ENCODE results near the gene RTKN.
"Not testable (repeated sequence)": the region's sequence is repeated elsewhere in the genome, so short reads cannot be mapped to it uniquely, and the experiment has no call there.

The RTKN gene

GRCh38 chr2:74460187-74460586 lies 18.4 kb upstream of the RTKN start:
- DNase-seq (ENCODE audit: low read depth) = not testable (repeated sequence)

DNA sequence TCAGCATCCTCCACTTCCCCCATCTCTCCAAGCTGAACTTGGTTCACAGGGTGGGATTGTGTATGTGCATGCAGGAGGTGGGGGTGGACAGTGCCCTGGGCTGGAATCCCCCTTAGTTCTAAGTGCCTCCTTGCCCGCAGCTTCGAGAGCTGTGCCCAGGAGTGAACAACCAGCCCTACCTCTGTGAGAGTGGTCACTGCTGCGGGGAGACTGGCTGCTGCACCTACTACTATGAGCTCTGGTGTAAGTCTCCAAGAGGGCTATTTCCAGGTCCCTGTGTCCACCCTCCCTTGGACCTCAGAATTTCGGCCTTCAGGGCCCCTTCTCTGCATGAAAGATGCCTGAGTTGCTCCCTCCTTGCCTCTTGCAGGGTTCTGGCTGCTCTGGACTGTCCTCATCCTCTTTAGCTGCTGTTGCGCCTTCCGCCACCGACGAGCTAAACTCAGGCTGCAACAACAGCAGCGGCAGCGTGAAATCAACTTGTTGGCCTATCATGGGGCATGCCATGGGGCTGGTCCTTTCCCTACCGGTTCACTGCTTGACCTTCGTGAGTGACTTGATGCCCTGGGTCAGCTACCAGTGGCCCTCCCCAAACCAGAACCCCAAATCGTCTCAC lies 17.9 kb upstream of the RTKN start:
- not testable (repeated sequence) for DNase-seq (ENCODE audit: low read depth)

DNA sequence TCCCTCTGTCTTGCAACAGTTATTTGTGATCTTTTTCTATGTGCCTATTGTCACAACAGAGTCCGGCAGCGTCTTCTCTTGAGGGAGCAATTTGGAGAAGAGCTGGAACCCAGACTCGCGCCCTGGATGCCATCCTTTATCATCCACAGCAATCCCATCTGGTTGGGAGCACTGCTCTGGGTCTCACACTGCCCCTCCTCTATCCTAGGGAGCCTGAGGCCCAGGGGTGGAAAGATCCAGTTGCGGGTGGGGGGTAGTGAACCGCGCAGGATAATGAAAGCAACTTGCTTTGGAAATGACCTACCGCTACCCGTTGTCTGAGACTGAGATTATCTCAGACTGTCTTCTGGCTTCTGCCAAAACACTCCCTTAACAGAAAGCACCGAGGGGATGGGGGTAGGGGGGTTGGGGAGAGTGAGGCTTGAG lies 17.2 kb upstream of the RTKN start:
- DNase-seq (ENCODE audit: low read depth) = no peak

DNA sequence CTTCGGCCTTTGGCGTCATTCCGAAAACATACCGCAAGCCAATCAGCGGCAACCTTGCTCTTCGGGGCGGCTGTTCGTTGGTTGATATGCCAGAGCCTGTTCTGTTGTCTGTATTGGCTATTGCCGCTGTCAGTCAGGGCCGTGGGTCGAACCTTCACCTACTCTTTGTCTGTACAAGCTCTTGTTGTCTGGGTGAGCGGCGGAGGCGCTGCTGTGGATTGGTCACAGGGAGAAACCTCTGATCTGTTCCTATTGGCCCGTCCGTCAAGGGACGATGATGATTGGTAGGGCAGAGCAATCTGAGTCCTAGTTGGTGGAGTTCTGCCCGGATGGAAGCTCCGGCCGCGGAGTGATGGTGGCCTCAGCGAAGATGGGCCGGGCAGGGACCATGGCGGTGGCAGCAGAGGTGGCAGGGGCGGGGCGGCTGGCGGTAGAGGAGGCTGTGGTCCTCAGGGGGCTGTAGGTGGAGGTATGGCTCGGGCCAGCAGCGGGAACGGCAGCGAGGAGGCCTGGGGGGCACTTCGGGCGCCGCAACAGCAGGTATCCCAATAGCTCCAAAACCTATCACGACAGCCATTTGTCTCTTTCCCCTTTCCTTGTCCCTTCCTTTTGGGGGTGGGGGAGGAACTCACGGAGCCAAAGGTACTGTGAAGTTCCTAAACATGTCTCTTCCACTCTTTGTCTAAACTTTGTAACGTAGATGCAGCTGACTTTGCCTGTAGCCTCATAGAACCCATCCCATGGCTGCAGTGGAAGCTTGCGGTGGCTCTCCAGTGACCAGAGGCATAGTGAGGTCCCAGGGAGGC lies 16.6 kb upstream of the RTKN start, which contains the start of gene WBP1:
Gene WBP1 (plus strand): TSS at position 307 of the 806 bp plus-strand sequence. CDS start 165 bp downstream, at position 472.
- peak; percentile 96 for DNase-seq (ENCODE audit: low read depth)

GRCh38 chr2:74457549-74458131 lies 15.9 kb upstream of the RTKN start:
- peak; percentile 83 for DNase-seq (ENCODE audit: low read depth)

DNA sequence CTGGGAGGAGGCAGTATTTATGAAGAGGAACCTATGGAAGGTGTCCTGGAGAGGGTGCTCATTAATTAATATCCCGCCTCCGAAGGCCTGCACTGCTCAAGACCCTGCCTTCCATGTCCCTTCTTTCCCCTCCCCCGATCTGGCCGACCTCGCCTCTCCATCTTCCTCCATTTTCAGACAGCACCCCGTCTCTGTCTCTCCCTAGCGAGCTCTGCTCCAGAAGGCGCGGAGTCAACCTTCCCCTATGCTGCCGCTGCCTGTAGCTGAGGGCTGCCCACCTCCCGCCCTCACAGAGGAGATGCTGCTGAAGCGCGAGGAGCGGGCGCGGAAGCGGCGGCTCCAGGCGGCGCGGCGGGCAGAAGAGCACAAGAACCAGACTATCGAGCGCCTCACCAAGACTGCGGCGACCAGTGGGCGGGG lies 15.4 kb upstream of the RTKN start:
- no peak for DNase-seq (ENCODE audit: low read depth)

GRCh38 chr2:74454654-74455511 lies 13.1 kb upstream of the RTKN start, which contains the start of gene INO80B:
TSS of gene INO80B (plus strand) at chr2:74455087. CDS start at chr2:74455117, 30 bp downstream.
- DNase-seq (ENCODE audit: low read depth) = peak; percentile 95

DNA sequence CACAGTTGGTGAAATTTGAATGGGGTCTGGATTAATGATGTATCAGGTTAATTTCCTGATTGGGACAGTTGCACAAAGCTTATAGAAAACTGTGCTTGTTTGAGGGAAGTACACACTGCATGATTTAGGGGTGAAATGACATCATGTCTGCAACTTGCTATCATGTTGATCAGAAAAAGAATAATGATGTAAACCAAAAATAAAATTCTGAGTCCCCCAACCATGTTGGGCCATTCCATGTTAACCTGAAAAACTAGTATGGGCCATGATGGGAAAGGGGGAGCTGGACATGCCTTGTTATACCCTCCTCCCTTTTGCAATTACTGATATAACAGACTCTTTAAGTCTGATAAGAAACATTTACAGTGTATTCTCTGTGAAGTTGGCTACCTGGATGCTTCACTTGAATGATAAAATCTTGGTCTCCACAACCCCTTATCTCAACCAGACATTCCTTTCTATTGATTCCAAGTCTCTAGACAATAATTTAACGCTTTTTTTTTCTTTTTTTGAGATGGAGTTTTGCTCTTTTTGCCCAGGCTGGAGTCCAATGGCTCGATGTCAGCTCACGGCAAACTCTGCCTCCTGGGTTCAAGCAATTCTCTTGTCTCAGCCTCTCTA lies 8.9 kb upstream of the RTKN start:
- no peak for DNase-seq (ENCODE audit: low read depth)

GRCh38 chr2:74448771-74449170 lies 7.0 kb upstream of the RTKN start:
- DNase-seq (ENCODE audit: low read depth) = no peak

GRCh38 chr2:74447230-74447999 lies 5.7 kb upstream of the RTKN start:
- no peak for DNase-seq (ENCODE audit: low read depth)

DNA sequence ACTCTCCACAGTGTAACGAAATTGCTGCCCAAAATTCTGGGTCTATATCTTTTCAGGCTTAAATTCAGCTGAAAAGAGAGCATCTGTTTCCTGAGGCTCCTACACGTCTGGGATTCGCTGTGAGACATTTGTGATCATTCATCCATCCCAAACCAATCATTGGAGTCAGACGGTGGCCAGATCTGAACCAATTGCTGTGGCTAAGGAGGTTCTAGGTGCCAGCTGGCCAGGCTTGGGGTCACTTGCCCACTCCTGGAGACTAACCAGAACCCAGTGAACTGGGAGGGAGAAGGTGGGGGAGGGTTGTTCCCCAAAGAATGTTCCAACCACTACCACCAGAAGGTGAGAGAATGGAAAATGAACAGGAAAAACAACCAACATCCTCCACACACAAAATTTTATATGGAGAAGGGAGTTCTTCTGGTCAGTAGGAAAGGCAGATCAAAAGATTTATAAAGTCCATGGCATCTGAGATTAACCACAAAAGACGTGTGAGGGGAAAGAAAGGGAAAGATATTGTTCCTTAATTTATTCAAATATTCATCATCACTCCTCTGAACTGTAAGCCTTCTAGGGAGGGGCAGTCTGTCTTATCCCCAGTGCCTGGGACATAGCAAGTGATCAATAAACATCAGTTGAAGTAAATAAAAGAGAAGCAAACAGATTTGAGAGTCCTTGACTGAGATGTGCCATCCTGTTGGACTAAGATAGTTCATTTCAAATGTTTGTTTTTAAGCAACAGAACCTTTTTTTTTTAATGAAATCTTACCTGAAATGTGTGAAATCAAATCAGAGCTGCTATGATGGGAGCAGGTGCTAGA lies 3.0 kb upstream of the RTKN start:
- no peak for DNase-seq (ENCODE audit: low read depth)

DNA sequence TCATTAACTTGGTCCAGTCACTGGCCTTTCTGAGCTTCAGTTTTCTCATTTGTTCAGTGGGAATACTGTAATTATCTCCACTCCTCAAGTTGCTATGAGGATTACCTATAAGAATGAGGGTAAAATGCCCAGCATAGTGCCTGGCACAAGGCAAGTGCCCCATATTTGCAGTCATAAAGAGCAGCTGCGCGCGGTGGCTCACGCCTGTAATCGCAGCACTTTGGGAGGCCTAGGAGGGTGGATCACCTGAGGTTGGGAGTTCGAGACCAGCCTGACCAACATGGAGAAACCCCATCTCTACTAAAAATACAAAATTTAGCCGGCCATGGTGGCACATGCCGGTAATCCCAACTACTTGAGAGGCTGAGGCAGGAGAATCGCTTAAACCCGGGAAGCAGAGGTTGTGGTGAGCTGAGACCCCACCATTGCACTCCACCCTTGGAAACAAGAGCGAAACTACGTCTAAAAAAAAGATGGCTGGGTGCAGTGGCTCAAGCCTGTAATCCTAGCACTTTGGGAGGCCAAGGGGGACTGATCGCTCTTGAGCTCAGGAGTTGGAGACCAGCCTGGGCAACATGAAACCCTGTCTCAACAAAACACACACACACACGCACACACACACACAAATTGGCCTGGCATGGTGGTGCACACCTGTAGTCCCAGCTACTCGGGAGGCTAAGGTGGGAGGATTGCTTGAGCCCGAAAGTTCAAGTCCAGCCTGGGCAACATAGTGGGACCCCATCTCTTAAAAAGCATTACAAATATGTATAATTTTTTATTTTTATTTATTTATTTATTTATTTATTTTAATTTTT lies 953 bp upstream of the RTKN start:
- not testable (repeated sequence) for DNase-seq (ENCODE audit: low read depth)

DNA sequence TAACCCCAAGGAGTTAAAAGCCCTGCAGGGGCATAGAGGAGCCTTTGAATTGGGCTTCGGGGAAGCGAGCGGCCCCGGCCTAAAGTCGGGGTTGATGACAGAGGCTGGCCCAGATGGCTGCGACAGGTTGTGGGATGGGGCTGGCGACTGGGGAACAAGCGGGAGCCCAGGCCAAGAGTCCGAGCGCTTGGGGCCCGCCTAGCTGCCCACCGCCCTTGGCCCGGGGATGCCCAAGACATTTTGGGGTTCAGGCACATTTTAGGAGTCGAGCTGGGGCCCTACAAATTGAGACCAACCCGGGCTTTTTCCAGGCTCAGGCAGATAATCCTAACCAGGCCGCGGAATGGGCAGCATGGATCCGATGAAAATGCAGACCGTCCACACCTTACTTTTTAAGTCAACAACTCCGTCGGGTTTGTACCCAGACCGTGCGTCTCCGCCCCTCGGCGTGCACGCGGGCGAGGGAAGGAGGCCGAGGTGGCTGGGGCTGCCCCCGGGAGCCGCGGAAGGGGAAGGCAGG lies 507 bp downstream of the RTKN start:
- DNase-seq (ENCODE audit: low read depth) = no peak

- DNase-seq (ENCODE audit: low read depth) = no peak
Measured at GRCh38 chr2:74440378-74441169, 1.2 kb downstream of the RTKN start.

GRCh38 chr2:74439803-74440377 lies 1.8 kb downstream of the RTKN start:
- no peak for DNase-seq (ENCODE audit: low read depth)

DNA sequence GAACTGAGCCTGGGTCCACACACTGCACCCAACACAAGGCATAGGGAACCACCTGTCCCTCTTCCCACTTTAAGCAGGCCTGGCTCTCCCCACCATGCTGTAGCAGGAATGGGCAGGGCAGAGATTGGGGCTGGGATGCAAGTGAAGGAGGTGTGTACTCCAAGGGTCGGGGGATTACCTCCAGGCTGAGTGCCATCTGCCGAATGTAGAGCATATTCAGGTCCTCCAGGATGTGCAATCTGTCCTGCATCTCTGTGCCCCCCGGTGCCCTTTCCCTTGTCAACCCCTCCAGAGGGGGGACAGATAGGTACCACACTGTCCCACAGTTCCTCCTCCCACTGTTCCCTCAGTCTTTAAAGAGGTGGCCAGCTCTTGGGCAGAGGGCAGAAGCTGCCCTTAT lies 2.4 kb downstream of the RTKN start:
- DNase-seq (ENCODE audit: low read depth) = no peak

DNA sequence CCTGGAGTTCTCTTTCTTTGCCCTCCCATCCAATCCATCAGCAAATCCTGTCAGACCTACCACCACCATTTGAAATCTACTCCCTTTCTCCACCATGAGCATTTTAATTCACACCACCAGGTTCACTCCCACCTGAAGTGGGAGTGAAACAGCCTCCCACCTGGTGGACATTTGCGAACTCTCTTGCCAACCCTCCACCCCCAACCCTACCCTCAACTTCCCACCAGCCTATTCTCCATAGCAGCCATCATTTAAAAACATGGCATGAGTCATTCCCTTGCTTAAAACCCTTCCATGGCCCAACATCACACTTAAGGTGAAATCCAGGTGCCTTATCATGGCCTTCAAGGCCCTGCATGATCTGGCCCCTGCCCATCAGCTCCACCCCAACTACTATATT lies 3.5 kb downstream of the RTKN start:
- DNase-seq (ENCODE audit: low read depth) = no peak

Measured in stimulated activated CD8-positive, alpha-beta memory T cell treated with anti-CD3 and anti-CD28 coated beads, Interleukin-12 subunit alpha, Interleukin-12 subunit beta, amount 100 ng/mL, for 4 hours (primary cell).